ENCODE data around the gene ERCC2.
"Not testable (repeated sequence)": the region's sequence is repeated elsewhere in the genome, so short reads cannot be mapped to it uniquely, and the experiment has no call there.

Gene ERCC2

DNA sequence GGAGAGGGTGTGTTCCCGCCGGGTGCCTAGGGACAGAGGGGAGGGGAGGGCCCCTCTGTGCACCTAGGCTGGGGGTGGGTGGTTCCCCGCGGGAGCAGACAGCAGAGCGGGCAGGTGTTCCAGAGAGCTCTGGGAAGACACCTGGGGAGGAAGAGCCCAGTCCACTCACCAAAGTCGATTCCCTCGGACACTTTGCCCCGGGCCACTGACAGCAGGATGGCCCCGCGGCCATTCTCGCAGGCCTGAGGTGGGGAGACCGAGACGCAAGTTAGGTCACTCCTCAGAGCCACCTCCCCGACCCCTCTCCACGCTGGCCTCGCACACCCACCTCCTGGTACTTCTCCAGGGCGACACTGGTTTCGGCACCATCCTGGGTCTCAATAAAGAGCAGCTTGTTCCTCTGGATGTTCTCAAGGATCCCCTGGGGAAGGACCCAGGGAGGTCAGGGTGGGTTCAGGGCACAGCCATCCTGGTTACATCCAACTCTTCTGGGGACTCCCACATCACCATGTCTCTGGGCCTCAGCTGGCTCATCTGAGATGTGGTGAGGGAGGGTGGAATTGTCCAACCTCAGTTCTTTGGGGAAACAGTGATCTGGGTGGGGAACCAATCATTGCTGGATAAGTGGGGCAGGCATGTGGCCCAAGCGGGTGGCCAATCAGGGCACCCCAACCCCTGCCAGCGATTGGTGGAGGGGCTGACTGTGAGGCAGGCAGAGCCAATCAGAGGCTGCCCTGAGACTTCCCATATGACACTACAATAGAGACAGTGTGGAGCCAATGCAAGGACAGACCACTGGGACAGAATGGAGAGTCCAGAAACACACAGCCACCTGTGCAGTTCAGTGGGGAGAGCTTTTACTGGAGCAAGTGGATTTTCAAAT is 17.2 kb downstream of the ERCC2 start:
- DNase-seq = no peak

GRCh38 chr19:45352471-45352870 is 17.9 kb downstream of the ERCC2 start:
- DNase-seq = no peak

- no peak for DNase-seq
Measured at GRCh38 chr19:45352062-45352461, 18.3 kb downstream of the ERCC2 start.

- DNase-seq = no peak
Measured at GRCh38 chr19:45351401-45351952, 18.9 kb downstream of the ERCC2 start.

- DNase-seq = no peak
Measured at GRCh38 chr19:45350477-45351058, 19.8 kb downstream of the ERCC2 start.

- no peak for DNase-seq
Measured at GRCh38 chr19:45349430-45349941, 20.9 kb downstream of the ERCC2 start.

GRCh38 chr19:45349126-45349415 is 21.3 kb downstream of the ERCC2 start:
- DNase-seq = no peak

DNA sequence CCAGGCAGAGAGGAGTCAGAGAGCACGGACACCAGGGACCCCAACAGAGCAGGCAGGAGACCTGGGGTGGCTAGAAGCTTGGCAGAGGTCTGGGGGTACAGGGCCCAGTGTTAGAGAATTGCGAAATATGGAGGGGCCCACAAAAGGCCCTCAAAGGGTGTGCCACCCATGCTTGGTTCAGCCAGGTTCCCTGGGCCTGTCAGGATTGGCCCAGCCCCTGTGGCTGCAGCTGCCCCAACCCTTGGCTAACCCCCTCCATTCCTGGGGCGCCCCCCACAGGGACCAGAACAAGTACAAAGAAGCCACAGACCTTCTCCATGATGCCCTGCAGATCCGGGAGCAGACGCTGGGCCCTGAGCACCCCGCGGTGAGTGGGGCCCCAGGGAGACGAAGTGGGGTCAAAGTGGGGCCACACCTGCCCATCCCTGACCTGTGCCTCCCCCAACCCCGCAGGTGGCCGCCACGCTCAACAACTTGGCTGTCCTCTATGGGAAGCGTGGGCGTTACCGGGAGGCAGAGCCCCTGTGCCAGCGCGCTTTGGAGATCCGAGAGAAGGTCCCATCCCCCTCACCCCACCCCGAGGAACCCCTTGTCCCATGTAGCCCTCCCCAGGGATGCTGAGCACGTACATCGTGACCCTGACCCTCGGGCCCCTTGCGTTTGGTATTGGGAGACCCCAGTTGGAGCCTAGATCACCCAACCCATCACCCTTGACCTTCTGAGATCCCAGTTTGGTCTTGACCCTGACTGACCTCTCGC is 21.8 kb downstream of the ERCC2 start:
- no peak for DNase-seq

- no peak for DNase-seq
Measured at GRCh38 chr19:45347570-45348366, 22.6 kb downstream of the ERCC2 start.

DNA sequence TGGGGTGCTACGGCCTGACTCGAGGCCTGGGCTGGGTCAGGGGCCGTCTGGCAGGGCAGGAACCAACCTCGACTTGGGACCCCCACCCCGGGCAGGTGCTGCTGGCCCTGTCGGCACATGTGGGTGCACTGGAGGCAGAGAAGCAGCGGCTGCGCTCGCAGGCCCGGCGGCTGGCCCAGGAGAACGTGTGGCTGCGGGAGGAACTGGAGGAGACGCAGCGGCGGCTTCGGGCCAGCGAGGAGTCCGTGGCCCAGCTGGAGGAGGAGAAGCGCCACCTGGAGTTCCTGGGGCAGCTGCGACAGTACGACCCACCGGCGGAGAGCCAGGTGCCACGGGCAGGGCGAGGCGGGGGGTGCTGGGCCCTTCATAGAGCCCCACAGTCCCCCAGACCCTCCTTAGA is 23.9 kb downstream of the ERCC2 start:
- no peak for DNase-seq

GRCh38 chr19:45345506-45345860 is 24.9 kb downstream of the ERCC2 start:
- no peak for DNase-seq

DNA sequence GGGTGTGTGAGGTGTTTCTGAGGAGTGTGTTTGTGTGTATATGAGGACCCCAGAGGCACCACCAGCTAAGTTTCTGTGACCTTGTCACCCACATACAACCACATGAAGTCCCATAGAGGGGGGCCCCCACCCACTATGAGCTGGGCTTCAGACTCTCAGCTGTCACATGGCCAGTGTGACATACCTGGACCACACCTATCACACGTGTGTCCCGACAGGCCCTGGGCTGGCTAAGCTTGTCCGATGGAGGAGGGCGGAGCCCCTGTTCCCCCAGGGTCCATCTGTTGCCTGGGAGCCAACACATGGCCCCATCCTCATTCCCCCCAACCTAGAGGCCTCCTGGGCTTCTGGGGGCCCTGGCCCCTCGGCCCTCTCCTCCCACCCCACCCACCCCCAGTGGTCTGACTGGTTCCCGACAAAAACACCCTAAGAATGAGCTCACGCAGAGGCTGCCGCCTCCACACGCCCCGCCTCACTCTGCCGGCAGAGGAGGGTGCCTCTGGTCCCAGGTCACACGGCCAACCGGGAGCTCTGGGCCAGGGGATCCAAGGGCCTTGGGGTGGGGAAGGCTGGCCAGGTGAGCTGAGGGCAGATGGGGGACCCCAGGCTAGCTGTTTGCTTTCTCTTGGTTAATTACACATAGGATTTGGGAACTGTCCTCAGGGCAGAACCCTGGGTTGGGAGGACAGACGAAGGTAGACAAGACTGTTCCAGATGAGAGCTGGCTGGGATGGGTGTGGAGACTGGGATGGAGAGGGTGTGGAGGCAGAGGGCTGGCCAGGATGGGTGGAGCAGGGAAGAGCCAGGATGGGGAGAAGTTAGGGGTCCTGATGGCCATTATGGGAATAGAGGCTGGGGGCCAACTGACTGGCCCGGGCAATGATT is 25.5 kb downstream of the ERCC2 start:
- no peak for DNase-seq

GRCh38 chr19:45342911-45343310 is 27.5 kb downstream of the ERCC2 start:
- no peak for DNase-seq

- DNase-seq = no peak
Measured at GRCh38 chr19:45340899-45341453, 29.4 kb downstream of the ERCC2 start.

GRCh38 chr19:45340232-45340898 is 30.0 kb downstream of the ERCC2 start, which contains the start of gene KLC3:
KLC3 (plus strand) TSS chr19:45340750; CDS start chr19:45345542, 4,792 bp downstream.
- DNase-seq = peak; percentile 16 to 36

GRCh38 chr19:45339629-45340028 is 30.7 kb downstream of the ERCC2 start:
- DNase-seq = no peak

GRCh38 chr19:45336696-45337251 is 33.6 kb downstream of the ERCC2 start:
- no peak for DNase-seq

- not testable (repeated sequence) for DNase-seq
Measured at GRCh38 chr19:45334881-45335280, 35.5 kb downstream of the ERCC2 start.

GRCh38 chr19:45333609-45334303 is 36.6 kb downstream of the ERCC2 start:
- DNase-seq = no peak

DNA sequence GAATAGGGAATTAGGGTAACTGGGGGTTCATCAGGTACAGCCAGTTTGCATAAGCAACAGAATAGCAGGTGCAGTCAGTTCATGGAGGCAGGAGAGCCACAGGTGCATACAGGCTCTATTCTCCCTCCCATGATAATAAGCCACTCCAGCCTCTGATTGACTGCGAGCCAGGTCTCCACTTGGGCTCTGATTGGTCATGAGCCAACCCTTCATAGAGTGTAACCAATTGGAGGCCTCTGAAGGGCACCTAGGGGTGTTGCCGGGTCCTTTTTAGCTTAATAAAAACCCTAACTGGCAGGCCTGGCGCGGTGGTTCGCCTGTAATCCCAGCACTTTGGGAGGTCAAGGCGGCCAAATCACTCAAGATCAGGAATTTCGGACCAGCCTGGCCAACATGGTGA is 39.0 kb downstream of the ERCC2 start:
- no peak for DNase-seq

Measured in CD4-positive, alpha-beta T cell treated with Interleukin-1 beta for 1 hour (primary cell).